MCF 10A (cell line): ENCODE measurements around the gene NOP10. TPM values are rescaled to one million over a fixed set of nuclear protein-coding genes. Genes with fewer than 3 reads are reported as not detected.

Source experiments
- BruUV-seq: library from RNA; stranded (reverse); fragments of 400-500 nt; replicated peaks from 2 replicates; lab custom pipeline; 2021; lab: Mats Ljungman, UMichigan
- CTCF ChIA-PET: fragments of 300-600 bp; sonication (Branson Sonifier 250); formaldehyde crosslinking; extraction: SDS; loops from one replicate; lab custom pipeline; 2021; ENCODE audit warnings: antibody characterized with exemption, inconsistent platforms; lab: Yijun Ruan, JAX
- POLR2A ChIA-PET: fragments of 300-600, 350-650 bp; sonication (Branson Sonifier 250); formaldehyde crosslinking; extraction: SDS; loops from one replicate; lab custom pipeline; 2020; ENCODE audit warnings: antibody characterized with exemption, inconsistent platforms; lab: Yijun Ruan, JAX
- DNase-seq: peaks from one replicate; pipeline ENCODE4 v3.0.0-alpha.2; 2018; ENCODE audit not compliant: unreplicated experiment
- H3K27ac Mint-ChIP-seq: one replicate; pipeline ENCODE4 v1.8.0; 2022; ENCODE audit warnings: mild to moderate bottlenecking, low read depth, mixed read lengths; ENCODE audit not compliant: unreplicated experiment
- H3K27me3 Mint-ChIP-seq: one replicate; pipeline ENCODE4 v1.8.0; 2022; ENCODE audit warnings: mixed read lengths; ENCODE audit not compliant: insufficient read depth, unreplicated experiment
- H3K36me3 Mint-ChIP-seq: one replicate; pipeline ENCODE4 v1.8.0; 2022; ENCODE audit warnings: mild to moderate bottlenecking, moderate library complexity, mixed read lengths; ENCODE audit not compliant: insufficient read depth, unreplicated experiment
- H3K4me1 Mint-ChIP-seq: one replicate; pipeline ENCODE4 v1.8.0; 2022; ENCODE audit warnings: mixed read lengths; ENCODE audit not compliant: insufficient read depth, unreplicated experiment
- H3K4me3 Mint-ChIP-seq: one replicate; pipeline ENCODE4 v1.8.0; 2022; ENCODE audit warnings: mild to moderate bottlenecking, moderate library complexity, mixed read lengths; ENCODE audit not compliant: unreplicated experiment
- H3K9me3 Mint-ChIP-seq: one replicate; pipeline ENCODE4 v1.8.0; 2022; ENCODE audit warnings: mixed read lengths; ENCODE audit not compliant: unreplicated experiment
- intact Hi-C: fragments of 100-400 bp; cut with micrococcal nuclease; formaldehyde crosslinking; loops from 2 replicates; pipeline ENCODE4 v1.14.1; 2022
- total RNA-seq: library from RNA; stranded (reverse); gene quantifications from 2 replicates; pipeline ENCODE4 v1.2.3, GENCODE V29; 2022
- TF ChIP-seq, protein P1 (sequence below): fragments of 200-600 bp; IDR thresholded peaks from one replicate; pipeline ENCODE4 v1.8.0; 2022; ENCODE audit warnings: antibody characterized with exemption, mild to moderate bottlenecking; ENCODE audit not compliant: unreplicated experiment

Gene NOP10
- total RNA-seq, 1 experiment from 2014 or later, result 187 TPM

DNA sequence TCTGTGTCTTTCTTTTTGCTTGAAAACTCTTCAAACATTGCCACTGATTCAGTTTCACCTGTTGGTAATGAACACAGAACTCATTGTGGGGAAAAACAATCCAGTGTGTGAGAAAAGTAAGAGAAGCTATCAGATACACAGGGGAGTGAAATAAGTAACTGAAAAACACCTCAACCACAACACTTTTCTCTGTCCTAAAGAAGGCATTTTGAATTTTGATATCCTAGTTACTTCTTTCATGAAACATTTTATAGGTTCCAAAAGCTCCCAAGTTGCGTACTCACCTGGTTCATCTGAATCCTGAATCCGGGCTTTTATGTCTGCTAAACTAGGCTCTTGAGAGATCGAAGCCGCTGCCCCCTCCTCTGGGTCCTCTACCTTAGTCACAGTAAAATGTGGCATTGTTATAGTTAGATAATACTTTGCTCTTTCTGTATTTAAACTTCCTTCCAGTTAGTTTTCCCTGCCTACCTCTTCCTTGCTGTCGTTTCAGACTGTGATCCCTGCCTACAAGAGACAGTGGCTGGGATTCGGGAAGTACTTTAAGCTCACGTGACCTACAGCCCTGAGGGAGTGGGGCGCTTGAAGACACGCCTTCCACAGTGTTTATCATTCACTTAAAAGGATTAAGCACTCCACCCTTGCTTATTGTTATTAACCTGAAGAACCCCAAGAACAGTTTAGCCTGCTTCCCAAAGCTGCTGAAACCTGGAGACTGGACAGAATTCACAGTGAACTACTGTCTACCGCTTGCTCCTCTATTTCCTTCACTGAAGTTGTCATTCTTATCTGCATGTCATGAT is 24.5 kb downstream of the NOP10 start:
- Mint-ChIP-seq H3K9me3 (no peaks in the 10 kb centered on the region), H3K27ac (peak overlapping the region; percentile 96), H3K27me3 (no peaks in the 10 kb centered on the region), H3K4me1 (peaks cover 21% of the 10 kb centered on the region), H3K4me3 (peak overlapping the region; percentile 86), H3K36me3 (peaks cover 15% of the 10 kb centered on the region)
- intact Hi-C loops, result no loop called here
- TF ChIP-seq, protein P1, sequence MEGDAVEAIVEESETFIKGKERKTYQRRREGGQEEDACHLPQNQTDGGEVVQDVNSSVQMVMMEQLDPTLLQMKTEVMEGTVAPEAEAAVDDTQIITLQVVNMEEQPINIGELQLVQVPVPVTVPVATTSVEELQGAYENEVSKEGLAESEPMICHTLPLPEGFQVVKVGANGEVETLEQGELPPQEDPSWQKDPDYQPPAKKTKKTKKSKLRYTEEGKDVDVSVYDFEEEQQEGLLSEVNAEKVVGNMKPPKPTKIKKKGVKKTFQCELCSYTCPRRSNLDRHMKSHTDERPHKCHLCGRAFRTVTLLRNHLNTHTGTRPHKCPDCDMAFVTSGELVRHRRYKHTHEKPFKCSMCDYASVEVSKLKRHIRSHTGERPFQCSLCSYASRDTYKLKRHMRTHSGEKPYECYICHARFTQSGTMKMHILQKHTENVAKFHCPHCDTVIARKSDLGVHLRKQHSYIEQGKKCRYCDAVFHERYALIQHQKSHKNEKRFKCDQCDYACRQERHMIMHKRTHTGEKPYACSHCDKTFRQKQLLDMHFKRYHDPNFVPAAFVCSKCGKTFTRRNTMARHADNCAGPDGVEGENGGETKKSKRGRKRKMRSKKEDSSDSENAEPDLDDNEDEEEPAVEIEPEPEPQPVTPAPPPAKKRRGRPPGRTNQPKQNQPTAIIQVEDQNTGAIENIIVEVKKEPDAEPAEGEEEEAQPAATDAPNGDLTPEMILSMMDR, result no peak
- DNase-seq, result peak; percentile 77
- ChIA-PET CTCF (interaction anchor here (0.7 to 1.8 kb wide), 4 partner anchors 14 to 1184 kb away, joined by 3 to 9 read pairs (median 4); partner anchors contain the start of gene LPCAT4), POLR2A (interaction anchor here (0.6 to 5.5 kb wide), 27 partner anchors 10 to 341 kb away, joined by 3 to 69 read pairs (median 4); partner anchors contain the start of genes EMC4, EMC7, GOLGA8A and LPCAT4)
- TSS peak; percentile 81 for BruUV-seq

DNA sequence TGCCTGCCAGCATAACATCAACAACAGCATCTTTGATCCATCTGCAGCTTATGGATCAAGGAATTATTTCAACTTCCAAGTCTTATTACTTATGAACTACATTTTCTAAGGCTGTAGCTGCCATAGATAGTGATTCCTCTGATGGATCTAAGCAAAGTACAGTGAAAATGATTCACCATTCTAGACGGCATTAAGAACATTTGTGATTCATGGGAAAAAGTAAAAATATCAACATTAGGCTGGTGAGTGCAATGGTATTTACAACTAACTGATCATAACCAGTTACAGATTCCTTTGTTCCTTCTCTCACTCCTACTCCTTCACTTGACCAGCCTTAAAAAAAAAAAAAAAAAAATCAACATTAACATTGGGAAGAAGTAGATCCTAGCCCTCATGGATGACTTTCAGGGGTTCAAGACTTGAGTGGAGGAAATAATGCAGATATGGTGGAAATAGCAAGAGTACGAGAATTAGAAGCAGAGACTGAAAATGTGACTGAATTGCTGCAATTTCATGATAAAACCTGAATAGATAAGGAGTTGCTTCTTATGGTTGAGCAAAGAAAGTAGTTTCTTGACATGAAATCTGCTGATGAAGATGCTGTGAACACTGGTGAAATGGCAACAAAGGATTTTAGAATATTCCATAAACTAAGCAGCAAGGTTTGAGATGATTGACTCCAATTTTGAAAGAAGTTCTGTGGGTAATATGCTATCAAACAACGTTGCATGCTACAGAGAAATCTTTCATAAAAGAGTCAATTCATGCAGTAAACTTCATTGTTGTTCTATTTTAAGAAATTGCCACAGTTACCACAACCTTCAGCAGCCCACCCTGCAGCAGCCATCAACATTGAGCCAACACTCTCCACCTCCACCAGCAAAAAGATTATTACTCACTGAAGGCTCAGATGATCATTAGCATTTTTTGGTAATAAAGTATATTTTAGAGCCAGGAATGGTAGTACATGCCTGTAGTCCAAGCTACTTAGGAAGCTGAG is 28.1 kb downstream of the NOP10 start:
- ChIA-PET POLR2A (no interaction called here), CTCF (interaction anchor here (0.6 to 0.7 kb wide), 3 partner anchors 22 to 236 kb away, joined by 3 to 4 read pairs (median 3); no protein-coding TSS in a partner anchor)
- Mint-ChIP-seq H3K4me1 (peaks cover 22% of the 10 kb centered on the region), H3K27me3 (no peaks in the 10 kb centered on the region), H3K9me3 (no peaks in the 10 kb centered on the region), H3K36me3 (peaks cover 15% of the 10 kb centered on the region), H3K4me3 (no peak overlapping the region), H3K27ac (no peak overlapping the region)
- intact Hi-C loops, result no loop called here
- TF ChIP-seq, protein P1, result no peak
- no peak for DNase-seq
- no TSS peak for BruUV-seq

DNA sequence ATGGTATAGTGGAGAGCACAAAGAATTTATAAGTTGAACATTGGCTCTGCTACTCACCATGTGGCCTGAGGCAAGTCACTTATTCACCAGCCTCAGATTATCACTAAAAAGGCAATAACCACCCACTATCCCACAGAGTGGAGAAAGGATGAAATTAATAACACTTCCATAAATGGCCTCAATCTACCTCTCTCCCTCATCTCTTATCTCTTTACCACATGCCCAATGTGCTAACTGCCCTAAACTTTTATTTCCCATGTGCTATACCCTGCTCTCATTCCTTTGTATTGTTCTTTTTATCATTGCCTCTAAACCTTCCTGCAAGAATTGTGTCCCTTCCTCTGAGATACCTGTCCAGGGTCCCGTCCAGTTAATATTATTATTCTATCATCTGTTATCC is 31.4 kb downstream of the NOP10 start:
- Mint-ChIP-seq H3K27ac (no peak overlapping the region), H3K9me3 (peaks cover 7% of the 10 kb centered on the region), H3K4me3 (no peak overlapping the region), H3K36me3 (peaks cover 10% of the 10 kb centered on the region), H3K4me1 (peaks cover 14% of the 10 kb centered on the region), H3K27me3 (no peaks in the 10 kb centered on the region)
- ChIA-PET CTCF (no interaction called here), POLR2A (no interaction called here)
- no peak for DNase-seq
- TF ChIP-seq, protein P1, result no peak
- BruUV-seq, result no TSS peak
- intact Hi-C loops, result no loop called here
